ENCODE results near the gene GDPGP1. TPM values are rescaled to one million over a fixed set of nuclear protein-coding genes. Genes with fewer than 3 reads are reported as not detected.

The GDPGP1 gene
- total and polyA plus RNA-seq, 2 of the 4 experiments (the other 2 are of a cell fraction): 2.3 to 4.1 TPM

DNA sequence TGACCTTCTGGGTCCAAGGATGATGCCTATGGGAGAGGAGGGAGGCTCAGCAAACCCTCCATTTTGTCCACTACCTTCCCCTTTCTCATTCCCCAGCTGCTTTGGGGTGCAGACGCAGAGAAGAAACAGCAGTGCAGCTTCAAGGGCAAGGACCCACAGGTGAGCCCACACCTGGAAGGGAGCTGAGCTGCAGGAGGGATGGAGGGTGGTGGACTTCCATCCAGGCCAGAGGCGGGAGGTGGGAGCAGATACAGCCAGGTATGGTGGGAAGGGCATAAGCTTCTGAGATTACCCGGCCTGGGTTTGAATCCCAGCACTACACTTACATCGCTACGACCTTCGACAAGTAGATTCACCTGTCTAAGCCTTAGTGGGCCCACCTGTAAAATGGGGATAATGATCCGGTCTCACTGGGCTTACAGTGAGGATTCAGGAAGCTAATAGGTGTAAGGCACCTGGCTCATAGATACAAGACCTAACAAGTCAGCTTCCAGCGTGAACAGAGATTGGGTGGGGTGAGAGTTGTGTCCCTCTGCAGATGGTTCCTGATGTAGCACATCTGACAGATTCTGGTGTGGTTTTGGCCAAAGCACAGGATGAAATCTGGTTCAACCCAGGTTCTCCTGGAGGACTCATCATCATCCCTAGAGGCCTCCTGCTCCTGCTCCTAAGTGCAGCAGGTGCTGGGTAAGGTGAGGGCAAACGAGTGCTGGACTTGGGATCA is 16.2 kb upstream of the GDPGP1 start:
- Histone ChIP-seq H4K8ac (ENCODE audit: low read depth in 2 of 2, low read length in 2 of 2) (no peak overlapping the region), H3K9me3 (ENCODE audit: control insufficient read depth, insufficient read depth, low read length) (no peaks in the 10 kb centered on the region), H2BK120ac (ENCODE audit: low read depth, low read length) (no peak overlapping the region), H3K27me3 (ENCODE audit: control insufficient read depth, insufficient read depth, low read length) (no peaks in the 10 kb centered on the region), H2BK20ac (ENCODE audit: low read depth, low read length) (no peak overlapping the region), H3K4me2 (ENCODE audit: low read depth, low read length) (no peak overlapping the region), H3K56ac (ENCODE audit: extremely low read depth, insufficient read depth, low read length) (no peak overlapping the region), H2AFZ (replicated peaks; ENCODE audit: low read length, poor library complexity) (no peak overlapping the region), H3K18ac (ENCODE audit: low read depth, low read length) (no peak overlapping the region), H4K20me1 (ENCODE audit: insufficient read depth, low read length) (no peaks in the 10 kb centered on the region), H3K9ac (ENCODE audit: low read depth, low read length) (no peak overlapping the region), H3K9me1 (ENCODE audit: insufficient read depth, low read length) (no peaks in the 10 kb centered on the region), H3K4me3 (ENCODE audit: insufficient read depth, low read depth, low read length) (no peak overlapping the region), H2AK5ac (ENCODE audit: low read depth, low read length) (no peak overlapping the region), H4K5ac (ENCODE audit: low read depth, low read length) (no peak overlapping the region), H3K14ac (replicated peaks; ENCODE audit: low read depth, low read length) (no peak overlapping the region), H2BK15ac (ENCODE audit: low read depth, low read length) (no peak overlapping the region), H3K79me1 (ENCODE audit: low read depth in 1 of 2, low read length in 2 of 2) (peaks cover 5 to 7% of the 10 kb centered on the region in 2 experiments; a peak in 2 of 4 replicates), H4K91ac (ENCODE audit: insufficient read depth, low read depth, low read length) (no peak overlapping the region), H2AK9ac (replicated peaks; ENCODE audit: low read depth, low read length, poor library complexity) (no peak overlapping the region), H3K4me1 (ENCODE audit: control insufficient read depth, insufficient read depth, low read length) (peaks cover 3% of the 10 kb centered on the region; the same call in 1 of the 2 replicates), H2BK5ac (ENCODE audit: low read depth, low read length, poor library complexity, severe bottlenecking) (no peak overlapping the region), H3K27ac (ENCODE audit: insufficient read depth, low read length) (no peak overlapping the region), H3K36me3 (ENCODE audit: control insufficient read depth, insufficient read depth, low read length) (peaks cover 3% of the 10 kb centered on the region; the same call in 1 of the 2 replicates), H3K4ac (ENCODE audit: low read depth, low read length) (no peak overlapping the region), H3K23ac (ENCODE audit: low read depth, low read length) (no peak overlapping the region)
- no TSS peak for BruUV-seq (replicated peaks)
- ATAC-seq (ENCODE audit: low read depth) (no peak), DNase-seq (no peak)
- no CpG with 5 or more reads among the region's 9 CpGs for WGBS, 2 experiments (ENCODE audit: extremely low coverage in 2 of 2, insufficient read length in 1 of 2)
- dilution Hi-C loops (cut with HindIII; ENCODE audit: low sequenced_read_pairs, unreplicated experiment) (no loop called here), in situ Hi-C loops (cut with MboI; ENCODE audit: low sequenced_read_pairs) (loop anchor here (5.0 kb wide), 1 partner anchor 56 kb away; no protein-coding TSS in a partner anchor), intact Hi-C loops (cut with micrococcal nuclease) (no loop called here)
- TF ChIP-seq MAFK (IDR thresholded peaks at IDR 0.05; ENCODE audit: low read depth, low read length) (no peak), POLR2A (IDR thresholded peaks at IDR 0.05; ENCODE audit: low read depth, low read length) (no peak), FOS (IDR thresholded peaks at IDR 0.05; ENCODE audit: low read depth, low read length) (no peak), NFE2L2 (IDR thresholded peaks at IDR 0.05; ENCODE audit: low read depth, low read length) (no peak), RFX5 (IDR thresholded peaks at IDR 0.05; ENCODE audit: low read depth, low read length) (no peak), CEBPB (IDR thresholded peaks at IDR 0.05; ENCODE audit: low read depth, low read length) (no peak), SMC3 (IDR thresholded peaks at IDR 0.05; ENCODE audit: low read depth, low read length) (no peak), CHD1 (IDR thresholded peaks at IDR 0.05; ENCODE audit: low read depth, low read length) (no peak), RAD21 (IDR thresholded peaks at IDR 0.05; ENCODE audit: low read length) (no peak)
- TF ChIP-seq, protein P1, sequence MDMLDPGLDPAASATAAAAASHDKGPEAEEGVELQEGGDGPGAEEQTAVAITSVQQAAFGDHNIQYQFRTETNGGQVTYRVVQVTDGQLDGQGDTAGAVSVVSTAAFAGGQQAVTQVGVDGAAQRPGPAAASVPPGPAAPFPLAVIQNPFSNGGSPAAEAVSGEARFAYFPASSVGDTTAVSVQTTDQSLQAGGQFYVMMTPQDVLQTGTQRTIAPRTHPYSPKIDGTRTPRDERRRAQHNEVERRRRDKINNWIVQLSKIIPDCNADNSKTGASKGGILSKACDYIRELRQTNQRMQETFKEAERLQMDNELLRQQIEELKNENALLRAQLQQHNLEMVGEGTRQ (IDR thresholded peaks at IDR 0.05; ENCODE audit: low read depth, low read length): no peak
- POLR2A ChIA-PET (ENCODE audit: unreplicated experiment): no interaction called here
- CTCF ChIA-PET: no interaction called here
